ENCODE measurements around the gene HHATL.

HHATL gene

DNA sequence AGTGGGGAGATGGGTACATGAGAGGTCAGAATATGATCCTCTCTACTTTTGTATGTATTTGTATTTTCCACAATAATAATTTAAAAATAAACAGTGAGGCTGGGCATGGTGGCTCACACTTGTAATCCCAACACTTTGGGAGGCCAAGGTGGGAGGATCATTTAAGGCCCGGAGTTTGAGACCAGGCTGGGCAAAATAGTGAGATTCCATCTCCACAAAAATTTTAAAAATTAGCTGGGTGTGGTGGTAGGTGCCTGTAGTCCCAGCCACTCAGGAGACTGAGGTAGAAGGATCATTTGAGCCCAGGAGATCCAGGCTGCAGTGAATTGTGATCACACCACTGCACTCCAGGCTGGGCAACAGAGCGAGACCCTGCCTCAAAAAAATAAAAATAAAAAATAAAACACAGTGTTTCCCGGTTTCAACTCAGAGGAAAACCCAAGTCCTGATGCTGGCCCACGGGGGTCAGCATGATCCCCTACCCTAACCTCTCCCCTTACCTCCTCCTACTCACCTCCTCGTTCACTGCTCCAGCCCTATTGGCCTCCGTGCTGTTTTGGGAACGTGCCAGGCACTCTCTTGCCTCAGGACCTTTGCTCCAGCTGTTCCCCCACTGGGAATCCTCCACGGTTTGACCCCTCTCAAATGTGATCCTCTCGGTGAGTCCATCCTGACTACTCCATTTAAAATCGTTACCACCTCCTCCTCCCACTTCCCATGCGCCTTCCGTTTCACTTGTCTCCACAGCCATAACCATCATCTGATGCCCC, 20.1 kb downstream of the HHATL start:
- no peak for DNase-seq

DNA sequence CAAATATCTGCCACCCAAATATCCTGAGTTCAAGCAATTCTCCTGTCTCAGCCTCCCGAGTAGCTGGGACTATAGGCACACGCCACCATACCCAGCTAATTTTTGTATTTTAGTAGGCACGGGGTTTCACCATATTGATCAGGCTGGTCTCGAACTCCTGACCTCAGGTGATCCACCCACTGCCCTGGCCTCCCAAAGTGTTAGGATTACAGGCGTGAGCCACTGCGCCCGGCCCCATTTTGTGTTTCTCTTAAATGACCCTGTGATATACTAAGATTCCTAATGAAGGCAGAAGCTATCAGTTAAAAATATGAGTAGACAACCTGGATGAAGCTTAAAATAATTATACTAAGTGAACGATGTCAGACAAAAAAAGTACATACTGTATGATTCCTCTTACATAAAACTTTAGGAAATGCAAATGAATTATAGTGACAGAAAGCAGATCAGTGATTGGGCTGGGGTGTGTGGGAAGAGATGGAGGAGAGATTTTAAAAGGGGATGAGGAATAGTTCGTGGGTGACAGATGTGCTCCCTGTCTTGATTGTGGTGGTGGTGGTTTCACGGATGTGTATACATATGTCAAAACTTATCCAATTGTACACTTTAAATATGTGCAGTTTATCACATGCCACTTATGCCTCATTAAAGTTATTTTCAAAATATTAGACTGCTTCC, 21.1 kb downstream of the HHATL start:
- DNase-seq: no peak

DNA sequence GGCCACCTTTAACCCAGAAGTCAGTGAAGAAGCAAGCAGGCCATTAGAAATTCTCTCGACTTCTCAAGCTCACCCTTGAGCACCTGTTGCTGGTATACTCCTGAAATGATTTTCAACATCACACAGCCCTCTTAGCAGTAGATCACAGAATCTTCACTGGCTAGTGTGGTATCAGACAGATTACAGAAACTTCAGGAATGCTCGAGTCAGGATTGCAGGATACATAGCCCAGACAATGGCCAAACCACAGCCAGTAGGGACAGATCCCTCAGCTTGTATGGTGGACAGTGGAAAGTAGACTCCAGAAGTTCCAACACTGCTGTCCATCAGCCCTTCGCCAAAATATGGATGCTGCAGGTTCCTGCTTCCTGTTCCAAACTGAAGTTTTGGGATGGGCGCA, 21.8 kb downstream of the HHATL start:
- DNase-seq: no peak

DNA sequence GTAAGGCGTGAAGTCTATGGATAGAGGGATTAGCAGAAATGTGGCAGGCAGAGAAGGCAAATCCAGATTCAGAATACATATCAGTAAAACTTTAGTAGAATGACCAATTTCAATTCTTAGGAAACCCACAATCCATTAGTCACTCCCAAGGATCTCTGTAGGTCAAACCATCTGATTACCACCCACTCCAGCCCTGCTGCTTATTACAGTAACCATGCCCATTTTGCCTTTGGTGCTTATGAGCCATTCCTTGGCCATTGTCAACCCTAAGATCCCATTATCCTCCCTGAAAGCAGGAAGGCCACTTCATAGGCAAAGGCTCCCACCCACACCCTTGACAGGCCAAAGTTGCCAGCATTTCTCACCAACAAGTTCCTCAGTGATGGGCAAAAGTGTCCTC, 22.3 kb downstream of the HHATL start:
- no peak for DNase-seq

DNA sequence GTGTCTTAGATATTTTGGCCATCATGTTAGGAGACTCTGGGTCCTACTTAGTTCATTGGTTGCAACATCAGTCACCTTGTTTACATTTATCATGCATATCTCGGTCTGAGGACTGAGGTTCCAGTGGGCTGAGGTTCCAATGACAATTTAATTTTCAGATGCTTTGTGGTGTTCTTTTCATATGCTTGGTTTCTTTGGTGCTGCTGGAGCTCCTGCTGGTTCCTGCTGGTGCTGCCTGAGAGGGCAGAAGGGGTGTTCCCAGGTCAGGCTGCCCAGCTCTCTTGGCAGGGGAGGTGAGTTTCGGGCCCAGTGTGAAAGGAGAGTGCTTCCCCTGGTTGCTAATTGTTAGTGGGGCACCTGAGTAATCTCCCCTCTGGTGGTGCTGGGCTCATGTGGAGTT, 24.2 kb downstream of the HHATL start:
- DNase-seq: no peak

DNA sequence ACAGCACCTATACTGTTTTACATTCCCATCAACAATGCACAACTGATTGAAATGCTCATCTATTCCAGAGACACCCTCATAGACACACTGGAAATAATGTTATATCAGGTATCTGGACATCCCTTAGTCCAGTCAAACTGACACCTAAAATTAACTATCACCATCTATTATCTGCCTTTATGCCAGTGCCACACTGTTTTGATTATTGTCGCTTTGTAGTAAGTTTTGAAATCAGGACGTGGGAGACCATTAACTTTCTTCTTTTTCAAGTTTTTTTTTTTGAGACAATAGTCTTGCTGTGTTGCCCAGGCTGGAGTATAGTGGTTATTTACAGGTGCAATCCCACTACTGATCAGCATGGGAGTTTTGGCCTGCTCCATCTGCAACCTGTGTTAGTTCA, 26.7 kb downstream of the HHATL start:
- DNase-seq: no peak

DNA sequence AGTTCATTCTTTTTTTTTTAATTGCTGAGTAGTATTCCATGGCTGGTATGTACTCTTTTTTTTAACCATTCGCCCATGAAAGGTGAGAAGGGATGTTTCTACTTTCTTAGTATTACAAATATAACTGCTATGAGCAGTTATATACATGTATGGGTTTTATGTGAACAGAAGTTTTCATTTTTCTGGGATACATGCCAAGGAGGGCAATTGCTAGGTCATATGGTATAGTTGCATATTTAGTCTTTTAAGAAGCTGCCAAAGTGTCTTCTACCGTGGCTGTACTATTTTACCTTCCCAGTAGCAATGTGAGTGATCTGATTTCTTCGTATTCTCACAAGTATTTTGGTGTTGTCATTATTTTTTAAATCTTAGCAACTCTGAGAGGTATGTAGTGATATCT, 28.5 kb downstream of the HHATL start:
- no peak for DNase-seq

DNA sequence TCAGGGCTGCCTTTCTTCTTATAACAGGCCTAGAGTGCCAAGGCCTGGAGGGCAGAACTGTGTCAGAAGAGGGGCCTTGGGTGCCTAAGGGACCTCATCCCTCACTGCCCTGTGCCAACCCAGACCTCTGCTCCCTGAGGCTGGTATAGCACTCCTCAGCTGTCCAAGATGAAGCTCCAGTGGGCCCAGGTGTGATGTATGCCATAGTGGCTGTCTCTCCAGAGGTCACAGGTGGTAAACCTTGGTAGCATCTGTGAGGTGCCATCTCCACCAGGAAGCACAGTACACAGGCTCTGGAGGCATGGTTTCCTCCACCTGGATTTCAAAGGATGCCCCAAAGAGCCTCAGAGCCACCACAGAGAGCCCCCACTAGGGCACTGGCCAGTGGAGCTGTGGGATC, 29.5 kb downstream of the HHATL start:
- DNase-seq: no peak

DNA sequence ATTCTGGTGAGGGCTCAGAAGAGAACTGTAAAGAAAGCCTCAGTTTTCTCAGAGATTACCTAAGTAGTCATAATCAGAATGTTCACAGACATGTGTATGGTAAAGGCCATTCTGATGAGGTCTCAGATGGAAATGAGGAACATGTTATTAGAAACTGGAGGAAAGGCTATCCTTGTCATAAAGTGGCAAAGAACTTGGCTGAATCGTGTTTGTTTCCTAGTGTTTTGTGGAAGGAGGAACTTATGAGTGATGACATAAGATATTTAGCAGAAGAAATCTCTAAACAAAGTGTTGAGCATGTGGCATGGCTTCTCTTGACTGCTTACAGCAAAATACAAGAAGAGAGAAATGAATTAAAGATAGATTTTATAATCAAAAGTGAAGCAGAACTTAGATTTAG, 30.1 kb downstream of the HHATL start:
- DNase-seq: no peak

DNA sequence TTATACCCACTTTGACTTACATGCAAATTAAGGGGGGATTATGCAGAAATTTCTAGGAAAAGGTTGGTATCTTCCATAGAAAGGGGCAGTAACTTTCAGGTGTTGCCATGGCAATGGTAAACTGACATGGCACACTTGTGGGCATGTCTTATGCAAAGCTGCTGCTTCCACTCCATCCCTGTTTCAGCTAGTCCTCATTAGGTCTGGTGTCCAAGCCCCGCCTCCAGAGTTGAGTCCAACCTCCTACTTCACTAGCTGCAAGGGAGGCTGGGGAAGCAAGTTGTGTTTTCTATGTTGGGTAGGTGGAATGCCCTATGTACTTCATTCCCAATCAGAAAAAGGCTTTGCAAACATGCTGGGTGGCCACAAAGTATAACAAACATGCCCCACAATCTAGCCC, 31.9 kb downstream of the HHATL start:
- no peak for DNase-seq

DNA sequence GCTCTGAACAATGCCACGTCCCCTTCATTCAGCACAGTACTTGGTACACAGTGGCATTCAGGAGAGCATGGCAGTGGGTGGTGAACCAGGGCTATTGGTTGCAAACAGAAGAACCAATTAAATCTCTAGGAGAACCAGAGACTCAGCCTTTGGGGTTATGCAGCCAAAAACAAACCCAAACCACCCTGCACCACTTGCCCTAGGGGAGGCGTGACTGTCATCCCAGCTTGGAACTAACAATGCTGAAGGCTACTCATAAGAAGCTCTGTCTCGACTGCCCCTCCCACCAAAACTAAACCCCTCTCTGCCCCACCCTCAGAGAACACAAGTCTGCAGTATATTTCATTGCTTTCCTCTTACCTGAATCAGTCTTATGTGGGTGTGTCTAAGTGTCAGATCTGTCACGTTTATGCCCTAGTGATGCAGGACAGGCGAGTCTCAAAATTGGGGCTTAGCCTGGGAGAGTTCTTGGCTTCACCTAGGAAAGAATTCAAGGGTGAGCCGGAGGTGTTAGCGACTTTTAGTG, 32.5 kb downstream of the HHATL start:
- no peak for DNase-seq

DNA sequence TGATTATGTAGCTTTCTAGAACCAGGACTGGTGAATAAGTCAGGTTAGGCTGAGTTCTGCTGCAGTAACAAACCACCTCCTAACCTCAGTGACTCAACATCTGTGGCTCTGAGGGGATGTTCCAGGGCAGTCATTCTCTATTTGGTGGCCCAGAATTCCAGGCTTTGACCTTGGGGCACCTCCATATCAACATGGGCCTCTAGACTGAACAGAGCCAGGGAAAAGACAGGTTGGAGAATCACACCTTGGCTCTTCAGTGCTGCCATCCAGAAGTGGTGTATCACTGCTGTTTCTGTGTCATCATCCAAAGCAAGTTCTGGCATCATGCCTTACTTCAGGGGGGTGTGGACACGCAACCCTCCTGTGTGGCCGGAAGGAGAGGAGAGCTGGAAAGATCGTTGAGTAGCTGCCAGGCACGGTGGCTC, 33.8 kb downstream of the HHATL start:
- no peak for DNase-seq

DNA sequence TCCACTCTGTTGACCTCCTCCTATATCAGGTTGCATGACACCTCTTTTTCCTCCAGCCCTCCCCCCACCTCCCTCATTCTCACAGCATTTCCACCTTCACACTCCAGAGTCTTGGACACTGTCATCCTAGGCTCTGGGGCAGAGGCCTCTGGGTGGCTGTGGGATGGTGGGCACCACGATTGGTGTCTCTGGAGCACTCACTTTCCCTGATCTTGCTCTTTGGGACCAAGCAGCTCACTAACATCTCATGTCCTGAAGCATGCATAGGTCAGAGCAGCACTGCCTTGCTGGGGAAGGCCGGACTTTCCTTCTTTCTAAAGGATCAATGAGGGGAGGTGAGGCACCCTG, 34.2 kb downstream of the HHATL start:
- DNase-seq: no peak

DNA sequence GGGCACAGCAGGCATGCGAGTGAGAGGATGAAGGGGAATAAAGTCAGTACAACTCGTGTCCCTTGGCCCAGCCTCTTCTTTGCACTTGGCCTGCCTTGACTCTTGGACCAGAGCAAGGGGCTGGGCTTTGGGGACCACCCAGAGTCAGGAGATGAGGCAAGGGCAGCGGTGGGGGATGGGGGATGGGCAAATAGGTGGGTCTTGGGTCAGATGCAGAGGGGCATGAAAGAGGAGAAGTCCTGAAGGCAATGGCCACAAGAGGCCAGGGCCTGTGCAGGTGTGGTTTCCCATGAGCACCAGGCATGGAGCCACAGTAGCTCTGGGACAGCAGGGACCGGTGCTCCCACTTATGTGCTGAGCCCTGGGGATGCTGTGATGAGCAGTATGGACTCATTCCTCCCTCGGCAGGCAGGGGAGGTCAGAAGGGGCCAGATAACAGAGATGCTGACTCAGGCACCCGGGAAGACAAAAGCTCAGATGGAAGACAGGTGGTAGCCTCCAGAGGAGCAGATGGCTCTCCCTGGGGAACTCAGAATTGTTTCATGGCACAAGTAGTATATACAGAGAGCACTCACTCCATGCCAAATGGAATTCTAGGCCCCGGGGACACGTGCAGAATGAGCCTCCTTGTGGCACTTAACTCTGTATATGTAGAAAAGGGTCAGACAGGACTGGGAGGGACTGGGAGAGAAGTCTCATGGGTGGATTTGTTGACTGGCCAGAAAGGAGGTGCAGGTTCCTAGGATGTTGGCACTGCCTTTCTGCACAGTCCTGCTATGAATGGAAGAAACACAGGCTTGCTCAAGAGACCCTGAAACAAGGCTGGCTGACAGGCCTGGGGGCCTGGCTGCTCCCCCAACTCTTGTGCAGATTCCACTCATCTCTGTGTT, 34.8 kb downstream of the HHATL start:
- DNase-seq: no peak

DNA sequence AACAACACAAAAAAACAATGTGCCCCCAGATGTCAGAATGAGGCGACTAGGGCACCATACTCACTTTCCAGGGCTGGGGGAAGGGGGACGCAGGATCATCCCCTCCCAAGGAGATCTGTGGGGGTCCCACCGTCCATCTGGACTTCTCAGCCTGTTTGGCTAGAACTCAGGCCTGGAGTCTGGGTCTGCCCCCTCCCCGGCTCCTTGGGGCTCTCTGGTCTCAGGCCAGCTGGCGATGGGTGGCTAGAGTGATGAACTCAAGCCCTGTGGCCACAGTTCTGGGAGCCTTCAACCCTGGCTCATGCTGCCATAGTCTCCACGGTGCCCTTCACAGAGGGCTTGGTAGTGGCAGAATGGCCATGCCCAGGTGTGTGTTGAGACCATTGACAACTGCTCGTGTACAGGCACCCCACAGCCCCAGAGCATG, 35.5 kb downstream of the HHATL start:
- no peak for DNase-seq

DNA sequence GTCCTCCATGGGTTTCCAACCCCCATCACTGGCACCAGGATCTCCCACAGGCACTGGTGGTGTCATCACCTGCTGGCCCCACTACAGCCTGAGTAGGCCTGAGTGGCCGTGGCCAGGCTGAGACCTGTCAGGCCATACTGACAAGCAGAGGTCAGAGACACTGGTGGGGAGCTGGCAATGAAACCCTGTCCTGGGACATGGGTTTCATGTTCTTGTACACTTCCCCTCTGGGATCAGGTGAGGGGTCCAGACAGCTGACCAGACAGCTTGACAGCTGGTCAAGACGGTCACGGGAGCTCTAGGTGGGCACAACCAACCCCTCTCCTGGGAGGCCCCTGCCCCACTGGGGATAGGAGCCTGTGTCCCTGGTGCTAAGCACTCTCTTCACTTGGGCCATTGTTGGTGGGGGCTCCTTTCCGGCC, 36.0 kb downstream of the HHATL start:
- DNase-seq: no peak

DNA sequence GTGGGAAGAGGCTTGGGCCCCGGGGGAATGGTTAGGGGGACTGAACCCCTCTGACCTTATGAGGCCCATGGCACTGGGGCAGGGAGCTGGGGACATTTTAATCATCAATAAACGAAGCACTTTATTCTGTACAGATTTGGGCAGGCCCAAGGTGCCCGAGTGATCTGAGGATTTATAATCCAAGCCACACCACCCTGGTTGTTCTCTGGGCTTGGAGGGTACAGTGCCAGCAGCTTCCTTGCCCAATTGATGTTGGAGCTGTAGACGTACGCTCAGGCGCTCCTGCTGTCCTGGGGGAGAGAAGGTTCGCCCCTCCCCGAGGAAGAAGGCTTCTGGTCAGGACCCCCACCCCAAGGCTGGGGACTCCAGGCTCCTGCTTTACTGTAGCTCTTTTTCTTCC, 36.6 kb downstream of the HHATL start:
- no peak for DNase-seq

DNA sequence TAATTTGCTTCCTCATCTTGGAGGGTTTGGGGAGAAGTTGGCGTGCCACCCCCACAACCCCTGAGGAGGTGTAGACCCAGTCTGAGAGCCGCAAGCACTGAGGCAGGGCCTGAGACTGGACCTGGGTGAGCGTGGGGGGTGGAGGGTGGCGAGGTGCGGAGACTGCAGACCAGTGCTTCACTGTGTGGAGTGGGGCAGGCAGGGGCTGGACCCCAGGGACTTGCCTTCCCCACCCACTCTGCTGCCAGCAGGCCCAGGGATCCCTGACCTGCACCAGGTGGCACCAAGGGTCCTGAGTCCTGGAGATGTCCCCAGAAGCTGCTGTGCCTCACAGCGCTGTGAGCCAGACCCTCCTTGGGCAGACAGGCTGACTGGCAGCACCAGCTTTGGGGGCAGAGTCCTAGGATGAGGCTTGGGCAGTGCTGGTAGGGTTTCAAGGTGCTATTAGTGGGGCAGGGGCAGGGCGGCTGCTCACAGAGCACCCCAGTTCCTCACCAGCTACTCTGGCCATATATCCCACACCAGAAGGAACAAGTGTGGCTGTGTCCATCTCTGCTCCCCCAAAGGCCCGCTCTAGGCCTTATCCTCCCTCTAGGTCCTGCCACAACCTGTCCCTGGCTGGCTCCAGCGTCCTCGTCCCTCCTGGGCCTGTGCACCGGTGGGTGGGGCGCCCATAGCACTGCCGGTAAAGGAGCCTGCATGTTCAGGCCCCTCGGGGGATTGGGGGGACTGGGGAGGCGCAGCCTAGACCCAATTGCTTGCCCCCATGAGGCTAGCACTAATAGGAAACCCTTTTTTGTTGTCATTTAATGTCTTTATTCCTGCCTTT, 37.3 kb downstream of the HHATL start:
- DNase-seq: no peak

DNA sequence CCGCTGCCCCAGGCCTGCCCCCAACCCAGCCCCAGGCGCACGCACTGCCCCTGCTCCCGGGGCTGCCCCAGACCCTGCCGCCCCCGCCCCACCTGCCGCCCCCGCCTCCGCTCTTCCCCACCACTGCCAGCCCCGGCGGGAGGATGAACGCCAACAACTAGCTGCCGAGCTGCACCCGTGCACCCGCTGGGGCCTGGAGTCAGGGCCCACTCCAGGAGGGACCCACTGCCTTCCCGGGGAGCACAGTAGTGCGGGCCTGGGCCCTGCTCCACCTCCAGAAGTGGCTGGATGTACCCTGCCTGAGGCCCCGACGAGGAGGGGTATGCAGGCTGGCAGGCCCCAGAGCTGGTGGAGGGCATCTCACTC, 38.2 kb downstream of the HHATL start:
- DNase-seq: no peak

DNA sequence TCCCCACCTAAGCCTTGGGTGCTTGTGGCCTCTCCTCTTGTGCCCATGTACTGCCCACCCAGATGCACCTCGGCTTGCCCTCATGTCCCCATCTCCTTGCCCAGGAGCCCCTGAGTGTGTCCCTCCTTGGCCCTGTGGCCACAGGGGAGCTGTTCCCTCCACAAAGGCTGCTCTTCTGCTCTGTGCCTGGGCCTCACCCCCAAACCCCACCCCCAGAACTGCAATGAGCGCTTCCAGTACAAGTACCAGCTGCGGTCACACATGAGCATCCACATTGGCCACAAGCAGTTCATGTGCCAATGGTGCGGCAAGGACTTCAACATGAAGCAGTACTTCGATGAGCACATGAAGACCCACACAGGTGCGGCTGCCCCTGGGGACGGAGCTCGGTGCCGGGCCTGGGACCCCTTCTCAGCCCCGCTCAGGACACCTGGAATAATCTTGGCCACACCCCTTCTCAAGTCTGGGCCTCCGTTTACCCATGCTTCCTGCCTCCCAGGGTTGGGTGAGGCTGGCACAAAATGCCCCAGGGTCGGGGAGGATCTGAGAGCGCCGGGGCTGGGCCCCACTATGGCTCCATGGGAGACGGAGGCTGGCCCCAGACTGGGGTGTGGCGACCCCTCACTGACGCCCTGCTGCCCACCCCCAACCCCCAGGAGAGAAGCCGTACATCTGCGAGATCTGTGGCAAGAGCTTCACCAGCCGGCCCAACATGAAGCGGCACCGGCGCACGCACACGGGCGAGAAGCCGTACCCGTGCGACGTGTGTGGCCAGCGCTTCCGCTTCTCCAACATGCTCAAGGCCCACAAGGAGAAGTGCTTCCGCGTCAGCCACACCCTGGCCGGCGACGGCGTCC, 38.8 kb downstream of the HHATL start:
- no peak for DNase-seq

DNA sequence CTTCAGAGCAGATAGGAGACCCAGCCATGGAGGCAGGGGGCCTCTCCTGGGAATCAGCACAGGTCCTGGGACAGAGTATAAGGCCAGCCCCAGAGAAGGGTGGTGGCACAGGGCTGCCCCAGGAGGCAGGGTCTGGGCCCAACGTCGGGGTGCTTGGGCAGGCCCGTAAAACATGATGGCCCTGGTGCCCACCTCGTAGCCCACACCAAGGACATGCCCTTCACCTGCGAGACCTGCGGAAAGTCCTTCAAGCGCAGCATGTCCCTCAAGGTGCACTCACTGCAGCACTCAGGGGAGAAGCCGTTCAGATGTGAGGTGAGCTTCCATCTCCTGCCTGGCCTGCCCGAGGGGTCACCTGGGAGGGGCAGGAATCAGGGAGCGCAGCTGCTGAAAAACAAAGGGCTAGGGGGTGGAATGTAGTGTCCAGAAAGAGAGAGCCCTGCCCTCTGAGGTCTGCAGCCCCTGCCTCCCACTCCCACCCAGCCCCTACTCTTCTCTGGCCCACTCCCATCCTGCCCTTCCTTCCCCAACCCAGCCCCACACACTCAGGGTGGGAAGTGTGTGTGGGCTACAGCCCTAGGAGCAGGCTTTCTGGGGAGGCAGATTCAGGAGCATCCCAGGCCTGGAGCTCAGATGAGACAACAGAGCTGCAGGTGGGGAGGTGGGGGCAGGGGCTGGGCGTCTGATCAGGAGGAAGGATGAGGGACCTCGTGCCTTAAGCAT, 39.6 kb downstream of the HHATL start:
- no peak for DNase-seq

Measured in NCI-H2107 (cell line).